Activated CD4-positive, alpha-beta T cell treated with anti-CD3 and anti-CD28 coated beads for 48 hours (primary cell): ENCODE measurements around the gene JAKMIP1.

ENCODE experiments used
- DNase-seq: peaks from one replicate; pipeline ENCODE4 v3.0.0-alpha.2; 2020

The JAKMIP1 gene

GRCh38 chr4:6114601-6115000 is 85.7 kb downstream of the JAKMIP1 start:
- DNase-seq, result no peak

- no peak for DNase-seq
Observed at GRCh38 chr4:6114181-6114580, 86.2 kb downstream of the JAKMIP1 start.

GRCh38 chr4:6113641-6114040 is 86.7 kb downstream of the JAKMIP1 start:
- DNase-seq, result no peak

GRCh38 chr4:6112606-6113290 is 87.6 kb downstream of the JAKMIP1 start:
- DNase-seq, result no peak

- no peak for DNase-seq
Observed at GRCh38 chr4:6111354-6111960, 88.9 kb downstream of the JAKMIP1 start.

GRCh38 chr4:6110681-6111353 is 89.5 kb downstream of the JAKMIP1 start:
- no peak for DNase-seq

GRCh38 chr4:6109842-6110560 is 90.3 kb downstream of the JAKMIP1 start:
- peak; percentile 12 for DNase-seq

- DNase-seq, result no peak
Observed at GRCh38 chr4:6107886-6108285, 92.5 kb downstream of the JAKMIP1 start.

GRCh38 chr4:6107114-6107791 is 93.1 kb downstream of the JAKMIP1 start:
- DNase-seq, result no peak

GRCh38 chr4:6106156-6106555 is 94.2 kb downstream of the JAKMIP1 start:
- no peak for DNase-seq

- DNase-seq, result no peak
Observed at GRCh38 chr4:6105311-6105911, 94.9 kb downstream of the JAKMIP1 start.

GRCh38 chr4:6104541-6105130 is 95.7 kb downstream of the JAKMIP1 start:
- no peak for DNase-seq

GRCh38 chr4:6097581-6097980 is 102.8 kb downstream of the JAKMIP1 start:
- DNase-seq, result no peak

- DNase-seq, result no peak
Observed at GRCh38 chr4:6095897-6096296, 104.5 kb downstream of the JAKMIP1 start.

GRCh38 chr4:6095023-6095752 is 105.2 kb downstream of the JAKMIP1 start:
- DNase-seq, result peak; percentile 7

GRCh38 chr4:6093671-6094070 is 106.7 kb downstream of the JAKMIP1 start:
- DNase-seq, result no peak

- DNase-seq, result no peak
Observed at GRCh38 chr4:6092971-6093370, 107.4 kb downstream of the JAKMIP1 start.

GRCh38 chr4:6092131-6092530 is 108.2 kb downstream of the JAKMIP1 start:
- DNase-seq, result no peak

- DNase-seq, result no peak
Observed at GRCh38 chr4:6090931-6091330, 109.4 kb downstream of the JAKMIP1 start.

GRCh38 chr4:6088950-6089349 is 111.4 kb downstream of the JAKMIP1 start:
- DNase-seq, result no peak

- no peak for DNase-seq
Observed at GRCh38 chr4:6087669-6088341, 112.5 kb downstream of the JAKMIP1 start.
